RPMI8226 (cell line): Measurements from ENCODE around the gene ARL6IP4.
A peak's percentile ranks its signal among the peaks of the same experiment; 100 is the strongest.

Experiments
- DNase-seq: peaks from one replicate; pipeline ENCODE4 v3.0.0-alpha.2; 2015

Gene ARL6IP4

DNA sequence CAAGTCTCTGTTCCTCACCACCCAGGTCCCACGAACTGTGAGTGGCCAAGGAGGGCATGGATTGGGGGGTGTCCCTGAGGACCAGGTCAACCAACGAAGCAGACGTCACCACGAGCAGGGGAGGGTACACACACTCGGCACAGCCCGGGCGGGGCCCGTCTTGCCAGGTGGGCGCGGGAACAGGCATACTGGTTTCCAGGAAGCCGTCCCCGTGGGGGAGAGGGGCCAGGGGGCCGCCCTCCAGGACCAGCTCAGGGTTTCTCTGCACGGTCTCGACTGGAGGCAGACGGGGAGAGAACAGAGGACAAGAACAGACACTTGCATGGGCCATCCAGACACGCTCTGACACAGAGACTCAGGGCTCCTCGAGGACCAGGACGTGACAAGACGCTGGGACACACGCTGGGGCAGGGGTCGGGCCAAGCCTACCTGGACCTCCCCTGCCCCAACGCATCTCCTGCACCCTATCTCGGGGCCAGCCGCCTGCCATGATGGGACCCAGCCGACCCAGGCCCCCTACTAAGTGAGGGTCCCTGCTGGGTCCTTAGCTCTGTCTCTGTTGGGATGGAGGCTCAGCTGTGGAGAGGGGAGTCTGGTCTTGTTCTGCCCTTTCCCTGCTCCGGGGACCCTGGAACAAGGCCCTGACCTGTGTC lies 11.3 kb downstream of the ARL6IP4 start:
- DNase-seq = no peak

DNA sequence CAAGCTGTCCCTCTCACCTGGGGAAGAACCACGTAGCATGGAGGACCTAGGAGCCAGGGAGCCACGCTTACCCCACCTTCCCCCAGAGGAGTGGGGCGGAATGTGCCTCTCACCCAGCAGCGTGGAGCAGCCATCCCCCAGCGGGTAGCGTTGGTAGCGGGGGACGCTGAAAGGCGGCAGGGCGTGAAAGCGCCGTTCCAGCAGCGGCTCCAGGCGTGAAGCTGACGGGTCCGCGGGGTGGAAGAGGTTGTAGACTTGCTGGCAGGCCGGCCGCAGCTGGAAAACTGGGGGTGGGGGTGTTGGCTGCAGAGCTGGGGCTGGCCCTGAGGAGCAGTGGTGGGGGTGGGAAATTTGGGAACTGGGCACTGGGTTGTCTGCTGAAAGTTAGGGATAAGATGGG lies 11.9 kb downstream of the ARL6IP4 start:
- DNase-seq = no peak

DNA sequence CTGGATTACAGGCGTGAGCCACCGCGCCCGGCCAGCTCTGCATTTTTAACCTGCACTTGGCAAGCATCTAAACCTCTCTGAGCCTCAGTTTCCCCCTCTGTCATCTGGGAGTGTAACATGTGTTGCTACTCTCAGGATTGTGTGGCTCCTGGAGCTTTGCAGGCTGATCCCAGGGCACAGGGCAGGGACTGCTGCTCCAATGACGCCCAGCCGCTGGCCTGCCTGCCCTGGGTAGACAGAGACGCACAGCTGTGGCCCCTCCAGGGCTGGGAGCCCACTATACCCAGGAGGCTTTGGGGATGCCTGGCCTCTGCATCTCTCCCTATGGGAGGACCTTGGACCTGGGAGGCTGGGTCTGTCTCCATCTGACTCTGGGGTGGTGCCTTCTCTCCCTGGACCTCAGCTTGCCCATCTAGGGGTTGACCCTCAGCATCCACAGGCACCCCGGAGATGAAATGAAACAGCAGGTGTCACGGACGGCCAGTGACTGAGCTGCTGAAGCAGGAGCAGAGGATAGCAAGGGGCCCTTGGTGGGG lies 13.7 kb downstream of the ARL6IP4 start:
- no peak for DNase-seq

DNA sequence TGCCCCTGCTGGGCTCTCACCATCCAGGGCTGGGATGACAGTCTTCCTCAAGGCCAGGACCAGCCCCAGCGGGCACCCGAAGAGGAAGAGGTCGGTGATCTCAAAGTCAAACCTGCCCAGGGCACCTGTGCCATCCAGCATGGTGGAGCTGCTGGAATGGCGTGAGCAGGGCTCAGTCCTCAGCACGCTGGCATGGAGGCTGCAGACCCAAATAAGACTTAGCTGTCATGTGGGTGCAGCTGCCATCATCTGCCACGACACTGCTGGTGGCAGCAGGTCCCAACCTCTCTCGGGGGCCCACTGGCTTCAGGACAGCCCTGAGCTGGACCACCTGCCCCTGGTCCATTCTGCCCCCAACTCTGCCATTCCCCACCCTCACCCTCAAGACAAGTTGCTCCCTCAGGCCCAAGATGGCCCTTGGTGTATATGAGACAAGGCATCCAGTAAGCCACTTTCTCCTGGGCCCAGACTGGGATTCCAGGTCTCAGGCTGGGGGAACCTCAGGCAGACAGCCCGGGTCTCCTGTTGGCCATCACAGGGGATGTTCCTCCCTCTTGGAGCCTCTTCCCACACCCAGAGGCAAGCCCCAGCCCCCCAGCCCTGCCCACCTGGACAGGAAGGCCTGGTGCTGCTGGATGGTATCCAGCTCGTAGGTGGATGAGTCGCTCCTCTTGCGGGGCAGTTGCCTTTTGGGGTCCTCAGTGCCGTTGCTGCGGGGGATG lies 14.5 kb downstream of the ARL6IP4 start:
- no peak for DNase-seq

DNA sequence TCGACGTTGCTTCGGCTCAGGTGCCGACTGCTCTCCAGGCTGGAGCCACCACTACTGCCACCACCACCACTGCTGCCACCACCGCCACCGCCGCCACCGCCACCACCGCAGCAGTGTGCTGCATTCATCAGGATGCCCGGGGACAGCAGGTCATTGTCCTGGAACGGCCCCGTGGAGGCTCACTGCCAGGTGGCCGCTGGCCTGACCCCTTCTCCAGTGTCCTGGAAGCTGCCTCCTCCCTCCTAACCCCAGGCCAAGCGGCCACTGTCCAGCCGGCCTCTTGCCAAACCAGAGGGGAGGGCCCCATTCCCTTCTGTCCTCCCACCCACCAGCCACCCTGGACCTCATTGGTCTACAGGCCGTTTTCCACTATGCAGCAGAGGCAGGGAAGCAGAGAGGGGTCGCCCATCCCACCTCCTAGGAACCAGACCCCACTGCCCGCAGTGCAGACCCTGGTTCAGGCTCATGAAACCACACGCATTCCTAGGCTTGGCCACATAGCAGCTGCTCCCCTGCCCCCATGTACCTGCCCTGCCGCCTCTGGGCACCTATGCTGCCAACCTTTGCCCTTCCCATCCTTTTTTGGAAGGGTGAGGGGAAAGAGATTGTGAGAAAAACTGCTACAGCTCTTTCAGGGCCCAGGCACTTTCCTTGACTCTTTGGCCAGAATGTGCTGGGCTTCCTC lies 15.2 kb downstream of the ARL6IP4 start:
- DNase-seq = no peak

DNA sequence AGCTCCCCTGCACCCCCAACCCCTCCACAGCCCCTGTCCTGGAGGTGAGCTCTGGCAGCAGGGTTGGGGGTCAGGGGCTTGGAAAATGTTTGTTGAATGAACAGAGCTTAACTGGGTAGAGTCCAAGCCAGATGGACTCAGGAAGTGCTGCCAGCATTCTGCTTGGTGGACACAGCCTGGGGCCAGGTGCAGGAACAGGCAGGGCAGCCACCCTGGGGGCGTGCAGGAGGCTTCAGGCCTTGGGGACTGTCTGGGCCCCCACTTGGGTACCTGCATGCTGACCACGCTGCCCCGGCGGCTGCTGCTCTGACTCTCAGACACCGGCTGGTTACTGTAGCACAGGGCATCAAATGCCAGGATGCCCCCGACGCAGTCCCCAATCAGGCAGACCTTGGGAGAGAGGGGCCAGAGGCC lies 15.7 kb downstream of the ARL6IP4 start:
- DNase-seq = no peak

- DNase-seq = no peak
Observed at GRCh38 chr12:122996621-122997342, 16.3 kb downstream of the ARL6IP4 start.

DNA sequence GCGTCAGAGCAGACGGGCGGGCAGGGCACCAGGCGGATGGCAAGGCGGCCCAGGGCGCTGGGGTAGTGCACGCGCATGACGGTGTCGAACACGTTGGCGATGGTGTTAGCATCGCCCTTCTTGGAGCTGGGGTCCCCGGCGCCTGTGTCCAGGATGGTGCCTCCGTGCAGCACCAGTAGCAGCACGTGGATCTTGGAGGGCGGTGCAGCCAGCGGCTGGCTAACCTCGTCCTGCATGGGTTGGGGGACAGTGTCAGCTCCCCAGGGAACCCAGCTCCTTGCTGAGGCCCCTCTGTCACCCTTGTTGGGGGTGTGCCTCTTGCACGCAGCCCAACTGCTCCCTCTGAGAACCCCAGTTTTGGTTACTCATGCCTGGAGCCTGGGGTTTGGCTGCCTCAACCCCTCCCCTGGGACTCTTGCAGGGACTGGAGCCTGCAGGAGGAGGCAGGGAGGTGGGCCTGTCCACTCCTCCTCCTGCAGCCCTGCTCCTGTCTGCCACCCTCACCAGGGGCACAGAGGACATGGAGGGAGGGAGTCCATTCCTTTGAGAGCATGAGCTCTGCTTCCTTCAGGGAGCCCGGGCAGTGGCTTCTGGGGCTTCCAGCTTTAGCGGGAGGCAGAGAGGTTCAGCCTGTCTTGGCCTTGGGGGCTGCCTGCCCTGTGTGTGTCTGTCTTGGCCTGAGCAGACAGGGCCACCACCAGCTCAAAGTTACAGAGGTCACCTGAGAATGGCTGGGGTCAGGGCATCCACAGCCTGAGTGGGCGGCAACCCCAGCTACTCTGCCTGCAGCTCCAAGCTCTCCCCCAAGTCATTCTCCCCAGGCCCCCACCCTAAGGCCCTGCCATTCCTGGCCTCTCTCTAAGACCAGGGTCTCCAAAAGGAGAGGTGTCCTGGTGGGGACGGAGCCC lies 17.1 kb downstream of the ARL6IP4 start:
- no peak for DNase-seq

DNA sequence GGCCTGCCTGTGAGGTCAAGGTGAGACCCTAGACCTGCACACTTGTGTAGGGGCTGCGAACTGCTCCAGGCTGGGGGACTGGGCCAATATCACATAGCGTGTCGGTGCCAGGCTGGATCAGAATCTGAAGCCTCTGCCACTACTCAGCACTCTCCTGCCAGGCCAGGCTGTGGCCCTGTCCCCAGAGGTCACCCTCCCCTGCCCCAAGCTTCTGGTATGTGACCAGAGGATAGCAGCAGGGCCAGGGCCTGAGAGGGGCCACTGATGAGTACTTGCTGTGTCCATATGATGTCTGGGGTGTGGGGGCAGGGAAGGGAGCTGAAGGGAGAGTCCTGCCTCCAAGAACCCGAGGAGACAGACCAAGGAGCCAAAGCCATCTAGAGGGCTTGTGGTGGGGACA lies 17.8 kb downstream of the ARL6IP4 start:
- DNase-seq = no peak

GRCh38 chr12:122999196-122999946 lies 18.9 kb downstream of the ARL6IP4 start:
- DNase-seq = no peak

- DNase-seq = peak; percentile 56
Observed at GRCh38 chr12:122999986-123000420, 19.5 kb downstream of the ARL6IP4 start.

DNA sequence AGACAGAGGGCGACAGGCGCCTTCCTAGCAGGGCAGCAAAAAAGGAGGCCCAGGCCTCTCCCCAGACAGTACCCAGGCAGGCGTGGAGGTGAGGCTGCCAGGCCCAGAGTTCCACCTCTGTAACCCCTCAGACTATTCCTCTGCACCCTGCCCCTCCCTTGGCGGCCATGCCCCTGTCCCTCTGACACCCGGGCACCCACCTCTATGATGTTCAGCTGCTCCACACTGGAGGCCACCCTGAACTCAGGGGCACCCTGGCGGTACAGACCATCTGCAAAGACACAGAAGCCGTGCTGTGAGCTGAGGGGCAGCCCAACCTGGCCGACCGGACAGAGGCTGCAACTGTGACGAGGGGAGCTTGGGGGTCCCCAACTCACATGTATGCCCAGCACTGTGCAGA lies 20.1 kb downstream of the ARL6IP4 start:
- DNase-seq = no peak

- DNase-seq = no peak
Observed at GRCh38 chr12:123001464-123001863, 21.0 kb downstream of the ARL6IP4 start.

- no peak for DNase-seq
Observed at GRCh38 chr12:123003257-123003656, 22.8 kb downstream of the ARL6IP4 start.

DNA sequence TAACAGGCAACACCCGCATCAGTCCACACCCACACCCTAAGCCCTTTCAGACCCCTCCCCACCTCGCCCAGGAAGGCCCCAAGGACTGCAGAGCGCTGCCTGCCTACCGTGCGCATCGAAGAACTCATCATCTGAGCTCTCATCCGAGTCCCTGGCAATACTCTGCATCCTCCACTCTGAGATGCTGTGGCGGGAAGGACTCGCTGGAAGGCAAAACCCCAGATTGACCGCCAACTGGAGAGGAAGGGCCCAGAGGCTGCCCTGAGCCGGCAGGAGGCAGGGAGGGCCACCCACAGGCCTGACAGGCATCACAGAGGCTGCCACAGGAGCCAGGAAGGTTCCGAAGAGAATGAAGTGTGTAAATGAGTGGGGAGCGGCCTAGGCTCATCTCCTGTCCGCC lies 23.8 kb downstream of the ARL6IP4 start:
- no peak for DNase-seq

DNA sequence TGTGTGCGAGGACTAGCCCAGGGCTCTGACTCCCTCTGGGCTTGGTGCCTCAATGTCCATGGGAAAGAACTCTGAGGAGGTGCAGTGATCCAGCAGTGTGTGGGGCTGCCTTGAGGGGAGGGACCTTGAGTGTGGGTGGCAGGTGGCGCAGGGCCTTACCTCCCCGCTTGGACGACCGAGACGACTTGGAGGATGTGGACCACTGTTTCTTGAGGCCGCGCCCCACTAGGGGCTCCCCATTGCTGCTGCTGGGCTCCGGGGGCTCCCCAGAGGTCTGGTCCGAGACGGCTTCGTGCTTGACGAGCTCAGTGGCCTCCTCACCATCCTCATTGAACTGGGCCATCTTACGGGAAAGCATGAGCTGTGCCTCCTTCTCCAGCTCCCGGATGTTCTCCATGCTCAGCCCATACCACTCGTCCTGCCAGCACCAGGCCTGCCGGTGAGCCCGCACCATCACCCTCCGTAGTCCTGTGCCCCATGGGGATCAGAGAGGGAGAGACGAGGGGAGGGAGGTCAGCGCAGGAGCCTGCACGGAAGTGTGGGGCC lies 24.7 kb downstream of the ARL6IP4 start:
- DNase-seq = no peak

DNA sequence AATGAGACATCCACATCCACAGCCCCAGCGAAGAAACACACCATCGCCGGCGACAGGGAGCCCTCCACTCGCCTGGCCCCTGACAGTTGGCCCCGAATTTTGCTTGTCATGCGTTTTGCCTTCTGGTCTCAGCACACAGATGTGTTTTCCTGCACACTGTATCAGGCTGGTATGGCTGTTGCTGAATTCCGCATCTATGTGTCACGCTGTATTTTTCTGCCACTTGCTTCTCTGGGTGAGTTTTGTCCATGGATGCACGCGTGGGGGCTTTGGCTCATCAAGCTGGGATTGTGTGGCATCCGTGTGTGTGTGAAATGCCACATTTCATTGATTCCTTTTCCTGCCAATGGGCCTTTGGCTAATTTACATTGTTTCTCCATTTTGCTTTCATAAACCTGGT lies 26.5 kb downstream of the ARL6IP4 start:
- no peak for DNase-seq

GRCh38 chr12:123010110-123010509 lies 29.6 kb downstream of the ARL6IP4 start:
- DNase-seq = no peak

DNA sequence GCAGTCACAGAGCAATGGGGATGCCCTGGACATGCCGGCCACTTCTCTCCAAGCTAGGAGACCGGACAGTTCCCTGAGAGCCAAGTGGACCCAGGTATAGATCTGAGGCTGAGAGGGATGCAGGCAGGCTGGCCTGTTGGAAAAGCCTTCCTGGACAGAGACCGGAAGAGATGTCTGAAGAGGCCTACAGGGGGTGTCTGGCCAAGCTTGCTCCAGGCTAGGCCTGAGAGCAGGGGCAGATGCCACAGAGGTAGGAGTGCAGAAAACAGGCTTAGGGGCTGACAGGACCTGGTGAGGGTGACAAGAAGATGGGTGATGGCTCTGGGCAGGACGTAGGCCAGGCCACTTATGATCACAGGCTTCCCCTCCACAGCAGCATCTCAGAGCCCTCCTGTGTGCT lies 30.2 kb downstream of the ARL6IP4 start:
- DNase-seq = no peak

DNA sequence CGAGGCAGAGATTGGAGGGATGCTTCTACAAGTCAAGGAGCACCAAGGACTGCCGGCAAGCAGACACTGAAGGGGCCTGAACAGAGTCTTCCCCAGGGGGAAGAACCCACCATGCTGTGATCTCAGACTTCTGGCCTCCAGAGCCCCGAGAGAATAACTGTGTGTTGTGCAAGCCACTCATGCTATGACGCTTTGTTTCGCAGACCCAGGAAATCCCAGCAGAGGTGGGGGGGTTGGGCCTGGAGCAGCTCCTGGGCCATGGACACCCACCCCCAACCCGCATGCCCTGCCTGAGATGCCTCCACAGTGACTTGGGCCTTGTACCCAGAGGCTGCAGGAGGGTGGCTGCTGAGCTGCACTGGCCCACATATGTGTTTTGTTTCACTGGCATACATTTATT lies 31.2 kb downstream of the ARL6IP4 start:
- no peak for DNase-seq
